HCT116 (cell line): ENCODE measurements around the gene FAM76B. TPM values are rescaled to one million over a fixed set of nuclear protein-coding genes. Genes with fewer than 3 reads are reported as not detected.

Experiments used
- CBX3 ChIP-seq: IDR thresholded peaks from 2 replicates; pipeline ENCODE4 v1.6.1; 2012; ENCODE audit warnings: low read depth
- CEBPB ChIP-seq: IDR thresholded peaks from 2 replicates; pipeline ENCODE4 v1.6.1; 2012; ENCODE audit warnings: low read depth
- EGR1 ChIP-seq: IDR thresholded peaks from 2 replicates; pipeline ENCODE4 v1.6.1; 2012; ENCODE audit warnings: low read depth
- EZH2 ChIP-seq: fragments of 200-600 bp; sonication (generic); IDR thresholded peaks from 2 replicates; pipeline ENCODE4 v1.6.1; 2017; ENCODE audit warnings: antibody characterized with exemption, mixed run types
- EZH2phosphoT487 ChIP-seq: fragments of 200-600 bp; IDR thresholded peaks from 2 replicates; pipeline ENCODE4 v1.6.1; 2018; ENCODE audit warnings: antibody characterized with exemption, borderline replicate concordance
- FOSL1 ChIP-seq: IDR thresholded peaks from 2 replicates; pipeline ENCODE4 v1.6.1; 2012; ENCODE audit warnings: low read depth
- JUND ChIP-seq: IDR thresholded peaks from 2 replicates; pipeline ENCODE4 v1.6.1; 2012
- POLR2A ChIP-seq: IDR thresholded peaks from 2 replicates; pipeline ENCODE4 v1.7.0; 2011; ENCODE audit warnings: borderline replicate concordance; ENCODE audit not compliant: insufficient read depth, insufficient read length; ENCODE audit errors: extremely low read depth
- SIN3A ChIP-seq: IDR thresholded peaks from 2 replicates; pipeline ENCODE4 v1.6.1; 2012; ENCODE audit warnings: low read depth
- SP1 ChIP-seq: IDR thresholded peaks from 2 replicates; pipeline ENCODE4 v1.6.1; 2012; ENCODE audit warnings: low read depth
- SRF ChIP-seq: IDR thresholded peaks from 2 replicates; pipeline ENCODE4 v1.6.1; 2012; ENCODE audit warnings: low read depth
- YY1 ChIP-seq: IDR thresholded peaks from 2 replicates; pipeline ENCODE4 v1.6.1; 2011; ENCODE audit warnings: low read length, low read depth, moderate library complexity, mild to moderate bottlenecking; ENCODE audit not compliant: insufficient replicate concordance; ENCODE audit errors: extremely low read depth
- ZFX ChIP-seq: fragments of 450-650 bp; IDR thresholded peaks from 2 replicates; pipeline ENCODE4 v1.6.1; 2017
- ZNF274 ChIP-seq: fragments of 200-500 bp; sonication (Bioruptor generic); IDR thresholded peaks from 2 replicates; pipeline ENCODE4 v1.6.1; 2014; ENCODE audit warnings: mild to moderate bottlenecking, low read depth, low read length, inconsistent platforms
- total RNA-seq: library from RNA; stranded (reverse); gene quantifications from one replicate; pipeline ENCODE4 v1.2.1, GENCODE V29; 2021; ENCODE audit not compliant: unreplicated experiment
- TF ChIP-seq, protein P1 (sequence below): IDR thresholded peaks from 2 replicates; pipeline ENCODE4 v1.6.1; 2012
- TF ChIP-seq, protein P2 (sequence below): IDR thresholded peaks from 2 replicates; pipeline ENCODE4 v1.6.1; 2012; ENCODE audit warnings: low read depth

The FAM76B gene
- total RNA-seq, 1 experiment from 2014 or later, result 27.5 TPM

DNA sequence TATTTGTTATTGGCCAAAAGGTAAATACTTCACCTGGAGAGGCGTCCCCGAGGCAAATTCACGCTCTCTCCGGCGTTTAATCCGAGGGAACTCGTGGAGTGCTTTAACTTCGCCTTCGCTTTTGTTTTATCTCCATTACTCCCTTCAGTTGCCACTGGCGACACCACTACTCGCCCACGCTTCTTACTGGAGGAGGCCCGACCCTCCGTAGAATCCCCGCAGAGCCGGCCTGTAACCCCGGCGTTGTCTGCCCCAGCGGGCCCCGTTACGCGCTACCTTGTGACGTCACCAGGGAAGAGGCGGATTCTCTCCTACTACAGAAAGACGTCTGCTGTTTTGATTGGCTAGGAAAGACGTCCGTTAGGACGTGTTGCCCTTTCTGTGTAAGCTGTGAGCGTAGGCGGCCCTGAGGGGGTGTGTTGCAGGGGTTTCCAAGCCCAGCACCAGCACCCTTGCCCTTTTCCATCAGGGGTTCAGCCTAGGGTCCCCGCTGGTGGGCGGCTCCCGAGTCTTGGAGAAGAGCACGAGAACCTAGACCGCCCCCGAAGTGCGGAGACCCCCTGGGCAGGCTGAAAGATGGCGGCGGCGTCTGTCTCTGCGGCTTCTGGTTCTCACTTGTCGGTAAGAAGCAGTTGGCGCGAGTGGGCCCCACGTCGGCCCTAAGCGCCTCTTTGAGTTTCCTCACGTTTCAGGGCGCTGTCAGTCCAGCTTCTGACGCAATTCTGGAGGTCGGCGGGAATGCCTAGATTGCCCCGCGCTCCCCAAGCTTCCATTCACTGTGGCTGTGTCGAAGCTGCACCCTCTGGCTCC lies 746 bp upstream of the FAM76B start, which contains the start of gene CEP57 (continued):
- TF ChIP-seq, protein P1, sequence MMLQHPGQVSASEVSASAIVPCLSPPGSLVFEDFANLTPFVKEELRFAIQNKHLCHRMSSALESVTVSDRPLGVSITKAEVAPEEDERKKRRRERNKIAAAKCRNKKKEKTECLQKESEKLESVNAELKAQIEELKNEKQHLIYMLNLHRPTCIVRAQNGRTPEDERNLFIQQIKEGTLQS, result no peak
- TF ChIP-seq, protein P2, sequence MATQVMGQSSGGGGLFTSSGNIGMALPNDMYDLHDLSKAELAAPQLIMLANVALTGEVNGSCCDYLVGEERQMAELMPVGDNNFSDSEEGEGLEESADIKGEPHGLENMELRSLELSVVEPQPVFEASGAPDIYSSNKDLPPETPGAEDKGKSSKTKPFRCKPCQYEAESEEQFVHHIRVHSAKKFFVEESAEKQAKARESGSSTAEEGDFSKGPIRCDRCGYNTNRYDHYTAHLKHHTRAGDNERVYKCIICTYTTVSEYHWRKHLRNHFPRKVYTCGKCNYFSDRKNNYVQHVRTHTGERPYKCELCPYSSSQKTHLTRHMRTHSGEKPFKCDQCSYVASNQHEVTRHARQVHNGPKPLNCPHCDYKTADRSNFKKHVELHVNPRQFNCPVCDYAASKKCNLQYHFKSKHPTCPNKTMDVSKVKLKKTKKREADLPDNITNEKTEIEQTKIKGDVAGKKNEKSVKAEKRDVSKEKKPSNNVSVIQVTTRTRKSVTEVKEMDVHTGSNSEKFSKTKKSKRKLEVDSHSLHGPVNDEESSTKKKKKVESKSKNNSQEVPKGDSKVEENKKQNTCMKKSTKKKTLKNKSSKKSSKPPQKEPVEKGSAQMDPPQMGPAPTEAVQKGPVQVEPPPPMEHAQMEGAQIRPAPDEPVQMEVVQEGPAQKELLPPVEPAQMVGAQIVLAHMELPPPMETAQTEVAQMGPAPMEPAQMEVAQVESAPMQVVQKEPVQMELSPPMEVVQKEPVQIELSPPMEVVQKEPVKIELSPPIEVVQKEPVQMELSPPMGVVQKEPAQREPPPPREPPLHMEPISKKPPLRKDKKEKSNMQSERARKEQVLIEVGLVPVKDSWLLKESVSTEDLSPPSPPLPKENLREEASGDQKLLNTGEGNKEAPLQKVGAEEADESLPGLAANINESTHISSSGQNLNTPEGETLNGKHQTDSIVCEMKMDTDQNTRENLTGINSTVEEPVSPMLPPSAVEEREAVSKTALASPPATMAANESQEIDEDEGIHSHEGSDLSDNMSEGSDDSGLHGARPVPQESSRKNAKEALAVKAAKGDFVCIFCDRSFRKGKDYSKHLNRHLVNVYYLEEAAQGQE, result no peak
- peak; percentile 73 for TF ChIP-seq POLR2A
- no peak for TF ChIP-seq ZNF274
- TF ChIP-seq EZH2, result no peak
- TF ChIP-seq CEBPB, result no peak
- 0 out of 2 replicates have a peak, but pooled peaks have one; percentile 3 for TF ChIP-seq SRF
- no peak; the same call in none of the 2 replicates for TF ChIP-seq SIN3A
- TF ChIP-seq FOSL1, result no peak
- TF ChIP-seq JUND, result no peak
- TF ChIP-seq YY1, result peak; percentile 79
- peak; percentile 74 for TF ChIP-seq SP1
- TF ChIP-seq EZH2phosphoT487, result no peak
- peak; percentile 13; the same call in 1 of the 2 replicates for TF ChIP-seq ZFX
- peak; percentile 98 for TF ChIP-seq EGR1
- TF ChIP-seq CBX3, result no peak
